ENCODE measurements around the gene GP5. TPM values are rescaled to one million over a fixed set of nuclear protein-coding genes. Genes with fewer than 3 reads are reported as not detected.

Gene GP5
- total and polyA plus RNA-seq, 8 donors: 0.05 to 0.06 TPM; not detected in 6

DNA sequence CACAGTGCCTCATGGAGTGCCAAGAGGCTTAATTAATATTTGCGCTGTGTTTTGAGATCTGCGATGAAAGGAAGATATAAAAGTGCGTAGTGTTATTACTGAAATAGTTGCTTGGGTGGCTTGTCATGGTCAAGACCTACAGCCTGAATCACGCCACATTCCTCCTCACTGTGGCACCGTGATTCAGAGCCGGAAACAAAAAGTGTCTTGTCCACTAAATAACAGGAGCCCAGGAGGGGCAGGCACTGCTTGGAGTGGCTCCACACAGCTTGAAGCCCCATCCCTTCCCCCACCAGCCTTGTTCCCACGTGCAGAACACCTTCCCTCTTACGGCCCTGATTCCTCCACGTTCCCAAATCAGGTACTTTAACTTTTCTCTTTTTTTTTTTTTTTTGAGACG, 28.3 kb downstream of the GP5 start:
- ATAC-seq (no peak), DNase-seq (no peak), FAIRE-seq (no peak)
- TF ChIP-seq, protein P1, sequence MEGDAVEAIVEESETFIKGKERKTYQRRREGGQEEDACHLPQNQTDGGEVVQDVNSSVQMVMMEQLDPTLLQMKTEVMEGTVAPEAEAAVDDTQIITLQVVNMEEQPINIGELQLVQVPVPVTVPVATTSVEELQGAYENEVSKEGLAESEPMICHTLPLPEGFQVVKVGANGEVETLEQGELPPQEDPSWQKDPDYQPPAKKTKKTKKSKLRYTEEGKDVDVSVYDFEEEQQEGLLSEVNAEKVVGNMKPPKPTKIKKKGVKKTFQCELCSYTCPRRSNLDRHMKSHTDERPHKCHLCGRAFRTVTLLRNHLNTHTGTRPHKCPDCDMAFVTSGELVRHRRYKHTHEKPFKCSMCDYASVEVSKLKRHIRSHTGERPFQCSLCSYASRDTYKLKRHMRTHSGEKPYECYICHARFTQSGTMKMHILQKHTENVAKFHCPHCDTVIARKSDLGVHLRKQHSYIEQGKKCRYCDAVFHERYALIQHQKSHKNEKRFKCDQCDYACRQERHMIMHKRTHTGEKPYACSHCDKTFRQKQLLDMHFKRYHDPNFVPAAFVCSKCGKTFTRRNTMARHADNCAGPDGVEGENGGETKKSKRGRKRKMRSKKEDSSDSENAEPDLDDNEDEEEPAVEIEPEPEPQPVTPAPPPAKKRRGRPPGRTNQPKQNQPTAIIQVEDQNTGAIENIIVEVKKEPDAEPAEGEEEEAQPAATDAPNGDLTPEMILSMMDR (IDR thresholded peaks at IDR 0.05): no peak
- H3K36me3 ChIP-seq: no peaks in the 10 kb centered on the region
- intact Hi-C loops (cut with DNase I): no loop called here
- no peaks in the 10 kb centered on the region for H3K27me3 ChIP-seq
- 67 to 71% methylated on average over 9 to 10 of the region's 10 CpGs for WGBS, 2 donors
- no peak overlapping the region for H3K27ac ChIP-seq
- no peak overlapping the region for H3K4me3 ChIP-seq
- no peaks in the 10 kb centered on the region for H3K4me1 ChIP-seq
- H3K9me3 ChIP-seq: no peaks in the 10 kb centered on the region

DNA sequence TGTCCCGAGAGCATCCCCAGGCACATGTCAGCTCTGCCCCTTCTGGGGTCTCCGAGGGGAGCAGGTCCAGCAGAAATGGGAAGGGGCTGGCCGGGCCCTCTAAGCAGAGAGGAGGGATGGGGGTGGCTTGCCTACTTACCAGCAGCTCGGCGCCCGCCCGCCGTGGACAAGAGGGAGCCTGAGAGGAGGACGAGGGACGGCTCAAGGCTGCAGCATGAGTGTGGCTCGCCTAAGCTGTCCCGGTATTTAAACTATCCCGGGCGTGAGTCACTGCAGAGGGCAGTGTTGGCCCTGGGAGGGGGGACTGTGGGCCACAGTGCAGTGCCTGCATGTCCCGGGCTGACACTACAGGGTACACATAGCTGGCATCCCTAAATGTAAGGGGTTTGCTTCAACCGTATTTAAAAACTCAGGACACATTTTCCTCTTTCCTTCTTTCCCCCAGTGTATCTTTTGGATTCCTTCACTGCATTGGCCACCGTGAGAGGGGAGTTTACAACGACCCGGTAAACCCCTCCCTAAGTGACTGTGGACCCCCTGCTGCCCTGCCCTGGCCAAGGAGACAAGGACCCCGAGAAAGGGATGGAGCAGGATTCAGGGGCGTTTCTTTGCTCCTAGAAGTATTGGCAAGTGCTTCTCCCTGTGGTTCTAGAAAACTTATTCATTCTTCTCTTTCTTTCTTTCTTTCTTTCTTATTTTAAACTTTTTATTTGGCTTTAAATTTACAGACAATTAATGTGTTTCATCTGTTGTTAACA, 29.4 kb downstream of the GP5 start, which contains the start of gene LRRC15:
TSS of gene LRRC15 (minus strand) at position 222 of the 758 bp plus-strand sequence. CDS start 8,700 bp downstream, outside the sequence.
- H3K36me3 ChIP-seq: no peaks in the 10 kb centered on the region
- H3K9me3 ChIP-seq: no peaks in the 10 kb centered on the region
- WGBS, 2 donors: 9 to 12% methylated on average over 21 of the region's 21 CpGs
- FAIRE-seq: no peak
- H3K4me1 ChIP-seq: no peaks in the 10 kb centered on the region
- ATAC-seq: peak in 3 of 4 donors; percentile 64 to 80 (median 74)
- intact Hi-C loops (cut with DNase I): no loop called here
- H3K27ac ChIP-seq: no peak within 1 kb of the TSS
- peak in 1 of 6 donors; percentile 12 for DNase-seq
- H3K4me3 ChIP-seq: no peak within 1 kb of the TSS
- H3K27me3 ChIP-seq: no peaks in the 10 kb centered on the region
- TF ChIP-seq, protein P1 (IDR thresholded peaks at IDR 0.05): no peak

DNA sequence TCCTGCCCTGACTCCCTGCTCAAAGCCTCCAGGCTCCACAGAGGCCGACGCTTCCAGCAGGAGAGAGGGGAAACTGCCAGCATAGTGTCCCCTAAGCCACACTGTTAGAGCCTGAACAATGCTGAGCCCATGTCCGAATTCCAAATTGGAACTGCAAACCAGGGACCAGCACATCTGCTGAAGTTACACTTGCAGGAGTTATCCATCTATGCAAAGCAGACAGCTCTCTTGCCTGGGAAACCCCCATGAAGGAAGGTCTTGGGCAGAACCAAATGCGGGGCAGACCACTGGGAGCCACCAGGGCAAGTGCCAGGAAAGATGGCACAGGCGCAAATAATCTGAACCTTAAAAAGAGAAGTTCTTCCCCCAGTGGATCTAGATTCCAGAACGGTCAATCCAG, 30.1 kb downstream of the GP5 start:
- no peaks in the 10 kb centered on the region for H3K27me3 ChIP-seq
- H3K9me3 ChIP-seq: no peaks in the 10 kb centered on the region
- H3K36me3 ChIP-seq: no peaks in the 10 kb centered on the region
- H3K4me3 ChIP-seq: no peak overlapping the region
- WGBS, 2 donors: 55 to 56% methylated on average over 6 of the region's 6 CpGs
- intact Hi-C loops (cut with DNase I): no loop called here
- H3K27ac ChIP-seq: no peak overlapping the region
- H3K4me1 ChIP-seq: no peaks in the 10 kb centered on the region
- FAIRE-seq (no peak), ATAC-seq (no peak), DNase-seq (no peak)
- TF ChIP-seq, protein P1 (IDR thresholded peaks at IDR 0.05): no peak

DNA sequence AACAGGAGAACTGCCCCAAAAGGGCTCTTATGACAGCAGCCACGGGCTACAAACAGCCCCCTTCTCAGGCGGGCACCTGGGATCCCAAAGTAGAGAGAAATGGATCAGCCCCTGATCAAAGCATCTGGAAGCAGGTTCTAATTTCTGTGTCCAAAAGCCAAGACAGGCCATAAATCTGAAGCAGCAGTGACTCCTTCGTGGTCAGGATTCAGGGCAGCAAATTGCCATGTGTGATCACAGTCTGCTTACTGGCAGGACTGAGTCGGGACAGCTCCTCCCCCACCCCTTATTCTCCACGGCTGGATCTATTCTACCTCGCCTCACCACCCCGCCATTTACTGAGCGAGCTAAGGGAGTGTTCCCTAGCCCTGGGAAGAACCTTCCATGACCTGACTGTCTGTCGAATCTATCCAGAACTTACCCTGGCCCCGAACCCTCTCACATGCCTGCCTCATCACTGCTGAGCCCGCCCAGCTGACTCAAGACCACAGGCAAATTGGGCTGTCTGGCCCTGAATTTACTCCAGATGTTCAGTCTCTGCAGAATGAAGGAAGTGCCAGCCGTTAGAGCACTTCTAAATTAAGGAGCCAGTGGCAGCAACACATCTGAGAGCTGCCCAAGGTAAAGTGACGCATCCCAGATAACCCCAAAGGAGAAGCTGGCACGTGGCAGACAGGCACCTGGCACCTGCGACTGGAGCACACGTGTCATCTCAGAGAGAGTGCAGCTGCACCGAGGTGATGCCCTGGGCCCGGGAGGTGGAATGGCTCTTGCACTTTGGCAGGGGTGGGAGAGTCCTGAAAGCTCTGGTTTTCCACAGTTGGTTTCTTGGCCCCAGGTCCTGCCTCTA, 30.8 kb downstream of the GP5 start:
- ATAC-seq (no peak), FAIRE-seq (no peak), DNase-seq (no peak)
- H3K4me1 ChIP-seq: no peaks in the 10 kb centered on the region
- H3K4me3 ChIP-seq: no peak overlapping the region
- TF ChIP-seq, protein P1 (IDR thresholded peaks at IDR 0.05): no peak
- no peak overlapping the region for H3K27ac ChIP-seq
- H3K9me3 ChIP-seq: no peaks in the 10 kb centered on the region
- WGBS, 2 donors: 51 to 66% methylated on average over 18 of the region's 18 CpGs
- no peaks in the 10 kb centered on the region for H3K27me3 ChIP-seq
- intact Hi-C loops (cut with DNase I): no loop called here
- no peaks in the 10 kb centered on the region for H3K36me3 ChIP-seq
